Inflammatory macrophage (primary cell): ENCODE results near the gene CASZ1.

Experiments used
- DNase-seq, 2 donors: peaks; one replicate each; pipeline ENCODE4 v3.0.0-alpha.2; 2020 to 2022

The CASZ1 gene

DNA sequence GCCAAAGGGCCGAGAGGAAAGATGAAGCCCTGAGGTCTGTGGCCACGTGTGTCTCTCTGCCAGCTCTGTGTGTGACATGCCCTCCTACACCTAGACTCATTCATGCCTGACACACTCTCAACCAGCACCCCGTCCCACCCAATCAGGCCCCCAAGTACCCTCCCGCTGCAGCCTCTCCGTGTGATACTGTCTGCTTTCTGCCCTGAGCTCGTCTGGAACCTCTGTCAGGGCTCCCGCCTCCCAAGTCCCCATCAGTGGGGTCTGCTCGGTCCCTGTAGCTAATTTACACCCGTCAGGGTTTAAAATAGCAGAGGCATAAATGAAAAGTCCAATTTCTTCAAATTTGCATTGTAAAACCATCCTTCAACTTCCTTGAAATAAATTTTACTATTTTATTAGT lies 20.7 kb downstream of the CASZ1 start:
- no peak for DNase-seq

GRCh38 chr1:10774615-10775310 lies 21.7 kb downstream of the CASZ1 start:
- DNase-seq = no peak

- DNase-seq = no peak
Measured at GRCh38 chr1:10773851-10774614, 22.4 kb downstream of the CASZ1 start.

DNA sequence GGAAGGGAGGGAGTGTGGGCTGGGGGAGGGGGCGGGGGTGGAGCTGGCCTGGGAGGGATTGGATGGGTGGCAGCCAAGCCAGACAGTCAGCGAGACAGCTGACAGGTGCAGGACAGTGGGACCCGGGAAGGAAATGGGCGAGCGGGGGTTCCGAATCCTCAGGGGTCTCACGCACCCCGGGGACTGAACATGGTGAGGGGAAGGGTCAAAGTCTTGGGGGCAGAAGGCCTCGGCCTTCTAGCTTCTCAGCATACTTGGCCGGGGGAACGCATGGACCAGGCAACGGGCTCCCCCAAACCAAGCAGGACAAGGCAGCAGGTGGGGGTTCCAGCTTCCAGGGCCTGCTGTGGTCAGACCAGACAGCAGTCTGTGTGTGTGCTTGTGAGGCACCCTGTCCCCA lies 23.1 kb downstream of the CASZ1 start:
- DNase-seq = no peak

DNA sequence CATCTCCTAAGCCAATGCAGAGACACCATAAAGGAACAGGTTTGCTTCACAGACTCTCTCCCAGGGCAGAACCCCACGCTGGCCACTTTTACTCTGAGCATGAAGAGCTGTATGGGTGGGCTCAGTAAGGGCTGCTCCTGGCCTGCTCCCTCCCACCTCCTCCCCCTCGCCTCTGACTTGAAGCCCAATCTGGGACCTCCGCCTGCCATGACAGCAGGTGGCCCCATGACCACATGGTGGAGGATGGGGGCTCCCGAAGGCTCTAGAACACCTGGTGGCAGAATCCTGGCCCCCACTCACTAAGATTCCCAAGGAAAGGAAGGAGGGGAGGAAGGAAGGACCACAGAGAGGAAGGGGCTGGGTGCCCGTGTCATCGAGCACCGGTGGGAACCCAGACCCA lies 23.7 kb downstream of the CASZ1 start:
- no peak for DNase-seq

DNA sequence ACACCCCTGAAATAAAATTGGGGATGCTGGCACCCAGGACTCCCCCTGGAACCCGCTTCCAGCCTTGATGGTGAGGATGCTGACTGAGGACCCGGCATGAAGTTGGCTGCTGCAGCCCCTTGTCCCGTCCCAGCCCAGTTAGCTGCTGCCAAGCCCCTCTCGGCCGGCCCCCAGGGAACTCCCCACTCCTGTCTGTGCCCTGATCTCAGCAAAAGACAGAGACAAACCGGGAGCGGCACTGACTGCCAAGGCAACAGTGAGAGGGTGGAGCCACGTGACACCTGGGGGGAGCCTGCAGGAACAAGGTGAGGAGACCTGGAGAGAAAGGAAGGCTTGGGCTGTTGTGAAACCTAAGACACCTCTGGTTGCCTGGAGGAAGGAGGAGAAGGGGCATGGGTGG lies 24.7 kb downstream of the CASZ1 start:
- no peak for DNase-seq

DNA sequence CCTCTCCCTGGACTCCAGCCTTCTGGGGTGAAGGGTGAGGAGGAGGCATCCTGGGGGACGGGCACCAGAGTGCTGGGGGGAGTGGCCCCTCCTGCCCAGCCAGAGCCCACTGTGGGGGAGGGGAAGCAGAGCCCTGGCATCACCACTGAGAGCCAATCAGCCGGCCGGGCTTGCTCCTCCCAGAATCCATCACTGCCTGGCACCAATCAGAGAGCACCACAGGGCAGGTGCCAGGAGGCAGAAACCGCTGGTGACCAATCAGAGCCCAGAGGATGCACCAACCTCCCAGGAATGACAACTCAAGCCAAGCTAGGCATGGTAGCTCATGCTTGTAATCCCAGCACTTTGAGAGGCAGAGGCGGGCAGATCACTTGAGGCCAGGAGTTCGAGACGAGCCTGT lies 27.9 kb downstream of the CASZ1 start:
- no peak for DNase-seq

- DNase-seq = no peak
Measured at GRCh38 chr1:10767282-10767681, 29.2 kb downstream of the CASZ1 start.

GRCh38 chr1:10765734-10766478 lies 30.5 kb downstream of the CASZ1 start:
- no peak for DNase-seq

DNA sequence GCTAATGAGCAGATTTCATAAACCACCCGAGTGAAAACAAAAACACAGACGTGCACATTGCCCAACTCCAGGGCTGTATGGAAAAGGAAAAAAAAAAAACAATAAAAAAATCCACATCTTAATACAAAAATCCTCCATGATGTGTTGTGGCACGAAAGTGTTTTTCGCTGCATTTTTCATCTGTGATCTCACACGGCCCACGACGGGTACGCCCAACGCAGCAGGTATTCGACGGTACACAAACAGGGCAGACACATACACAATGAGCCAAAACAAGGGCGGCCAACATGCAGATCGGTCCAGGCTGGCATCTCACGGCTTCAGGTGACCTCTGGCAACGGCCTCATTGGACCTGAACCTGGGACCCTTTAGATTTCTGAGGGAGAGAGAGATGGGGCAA lies 31.1 kb downstream of the CASZ1 start:
- no peak for DNase-seq

- no peak for DNase-seq
Measured at GRCh38 chr1:10764296-10764798, 32.1 kb downstream of the CASZ1 start.

- no peak for DNase-seq
Measured at GRCh38 chr1:10762875-10763274, 33.6 kb downstream of the CASZ1 start.

- DNase-seq = no peak
Measured at GRCh38 chr1:10762153-10762523, 34.3 kb downstream of the CASZ1 start.

DNA sequence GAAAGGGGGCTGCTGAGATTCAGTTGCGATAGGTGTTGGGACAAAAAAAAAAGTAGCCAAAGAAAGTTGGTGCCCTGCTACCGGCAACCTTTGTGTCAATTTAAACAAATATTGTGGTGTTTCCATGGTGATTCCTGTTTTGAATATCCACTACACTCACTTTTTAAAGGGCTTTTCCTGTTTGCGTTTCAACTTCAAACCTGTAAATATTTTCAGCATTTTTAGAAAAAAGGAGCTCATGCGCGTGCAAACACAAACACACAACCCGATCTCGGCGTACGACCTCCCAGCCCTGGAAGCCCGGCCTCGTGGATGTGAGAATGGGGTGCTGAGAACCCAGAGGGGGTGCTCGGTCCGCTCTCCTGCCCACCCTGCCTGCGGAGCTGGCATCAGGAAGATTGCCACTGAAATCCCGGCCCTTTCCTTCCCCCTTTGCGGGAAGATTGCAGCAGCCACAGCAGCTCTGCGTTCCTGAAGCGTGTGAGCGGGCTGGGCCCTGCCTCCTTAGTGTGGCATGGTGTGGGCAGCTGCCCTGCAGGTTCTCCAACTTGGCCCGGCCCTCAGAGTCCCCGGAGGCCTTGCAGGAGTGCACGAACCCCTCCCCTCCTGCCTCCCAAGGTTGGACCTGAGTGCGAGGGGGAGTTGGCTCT lies 34.8 kb downstream of the CASZ1 start:
- no peak for DNase-seq

GRCh38 chr1:10760566-10761502 lies 35.6 kb downstream of the CASZ1 start:
- no peak for DNase-seq

GRCh38 chr1:10759413-10760200 lies 36.8 kb downstream of the CASZ1 start:
- DNase-seq = no peak

GRCh38 chr1:10756842-10757241 lies 39.6 kb downstream of the CASZ1 start:
- DNase-seq = no peak

DNA sequence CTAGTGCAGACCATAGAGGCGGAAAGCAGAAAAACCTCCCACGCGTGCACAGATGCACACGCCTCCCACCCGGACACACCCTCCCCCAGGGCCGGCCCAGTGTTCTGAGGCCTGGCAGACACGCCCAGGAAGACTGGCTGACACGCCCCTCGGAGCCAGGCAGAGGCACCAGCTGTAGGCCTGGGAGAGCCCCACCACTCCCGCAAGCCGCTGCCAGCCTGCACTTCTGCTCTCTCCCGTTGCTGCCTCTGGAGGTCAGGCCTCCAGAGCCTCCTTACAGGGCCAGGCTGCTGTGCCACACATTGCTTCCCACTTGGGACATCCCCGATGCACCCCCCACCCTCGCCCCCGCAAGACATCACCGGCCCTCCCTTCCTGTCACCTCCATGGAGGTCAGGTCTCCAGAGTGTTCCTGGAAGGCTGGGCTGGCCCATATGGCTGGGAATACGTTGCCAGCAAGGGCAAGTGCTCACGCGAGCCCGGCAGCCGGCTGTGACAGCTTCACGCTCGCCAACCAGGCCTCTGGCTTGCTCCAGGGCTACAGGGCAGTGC lies 40.4 kb downstream of the CASZ1 start:
- peak; percentile 58 to 66 for DNase-seq

GRCh38 chr1:10754568-10755329 lies 41.7 kb downstream of the CASZ1 start:
- DNase-seq = no peak

DNA sequence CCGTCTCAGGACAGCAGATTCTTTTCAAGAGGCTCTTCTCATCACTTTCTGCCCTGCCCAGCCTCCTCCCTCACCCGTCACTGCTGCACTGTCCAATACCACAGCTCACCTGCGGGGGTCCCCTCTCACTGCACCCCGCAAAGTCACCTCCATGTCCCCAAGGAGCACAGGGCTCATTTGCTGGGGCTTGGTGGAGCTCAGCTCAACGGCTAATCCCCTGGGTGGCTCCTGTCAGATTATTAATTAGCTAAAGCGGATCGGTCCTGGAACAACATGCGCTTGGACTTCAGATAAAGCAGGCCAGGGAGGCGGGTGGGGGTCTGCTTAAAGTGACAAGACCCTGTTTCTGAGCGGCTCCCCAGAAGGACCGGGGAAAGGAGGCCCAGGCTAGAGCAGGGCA lies 43.1 kb downstream of the CASZ1 start:
- DNase-seq = no peak
